NK-92 treated with Interleukin-12 subunit alpha and Interleukin-12 subunit beta, amount 100 ng/mL, for 24 hours (cell line): ENCODE measurements around the gene ARPC1A.
"Not testable (repeated sequence)": the region's sequence is repeated elsewhere in the genome, so short reads cannot be mapped to it uniquely, and the experiment has no call there.

ENCODE experiments used
- DNase-seq: peaks from one replicate; lab custom pipeline; 2025; lab: John Stamatoyannopoulos, UW

Gene ARPC1A

DNA sequence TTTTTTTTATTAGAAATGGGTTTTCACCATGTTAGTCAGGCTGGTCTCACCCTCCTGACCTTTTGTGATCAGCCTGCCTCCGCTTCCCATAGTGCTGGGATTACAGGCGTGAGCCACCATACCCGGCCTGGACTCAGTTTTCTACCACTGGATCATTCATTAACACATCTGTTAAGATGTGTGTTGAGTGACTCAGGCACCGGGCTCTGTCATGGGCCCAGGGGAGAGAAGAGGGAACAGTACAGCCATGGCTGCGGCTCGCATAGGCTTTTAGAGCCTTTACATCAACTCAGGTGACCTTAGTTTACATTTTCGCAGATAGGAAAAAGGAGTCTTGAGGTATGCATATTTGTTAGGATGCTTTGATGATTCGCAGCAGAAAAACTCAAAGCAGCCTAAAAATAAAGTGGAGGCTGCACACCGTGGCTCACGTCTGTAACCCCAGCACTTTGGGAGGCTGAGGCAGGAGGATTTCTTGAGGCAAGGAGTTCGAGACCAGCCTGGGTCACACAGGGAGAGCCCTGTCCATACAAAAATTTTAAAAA is 45.8 kb downstream of the ARPC1A start:
- no peak for DNase-seq

DNA sequence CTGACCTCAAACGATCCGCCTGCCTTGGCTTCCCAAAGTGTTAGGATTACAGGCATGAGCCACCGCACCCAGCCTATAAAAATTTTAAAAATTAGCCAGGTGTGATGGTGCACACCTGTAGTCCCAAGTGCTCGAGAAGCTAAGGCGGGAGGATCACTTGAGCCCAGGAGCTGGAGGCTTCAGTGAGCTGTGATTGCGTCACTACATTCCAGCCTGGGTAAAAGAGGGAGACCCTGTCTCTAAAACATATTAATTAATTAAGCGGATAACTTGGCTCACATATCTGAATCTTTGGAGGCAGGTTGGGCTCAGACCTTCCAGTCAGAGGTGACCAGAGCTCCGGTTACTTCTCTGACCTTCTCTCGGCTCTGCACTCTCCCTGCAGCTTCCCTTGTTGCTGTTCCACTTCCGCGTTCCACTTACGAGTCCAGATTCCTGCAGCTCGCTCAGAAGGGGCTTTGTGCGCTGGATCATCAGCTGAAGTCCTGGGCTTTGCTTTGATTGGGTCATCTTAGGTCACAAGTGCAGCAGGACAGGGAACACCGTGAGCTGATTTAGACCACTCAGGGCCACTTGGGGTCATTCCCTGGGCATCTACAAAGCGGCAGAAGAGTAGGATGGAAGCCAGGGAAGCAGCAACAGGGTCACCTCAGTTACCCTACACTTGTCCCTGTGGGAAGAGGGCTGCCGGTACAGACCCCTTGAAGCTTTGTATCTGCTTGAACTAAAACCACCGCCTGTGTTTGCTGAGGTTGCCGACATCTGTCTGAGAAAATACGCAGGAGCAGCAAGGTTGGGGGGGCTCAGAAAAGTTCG is 46.8 kb downstream of the ARPC1A start:
- no peak for DNase-seq

DNA sequence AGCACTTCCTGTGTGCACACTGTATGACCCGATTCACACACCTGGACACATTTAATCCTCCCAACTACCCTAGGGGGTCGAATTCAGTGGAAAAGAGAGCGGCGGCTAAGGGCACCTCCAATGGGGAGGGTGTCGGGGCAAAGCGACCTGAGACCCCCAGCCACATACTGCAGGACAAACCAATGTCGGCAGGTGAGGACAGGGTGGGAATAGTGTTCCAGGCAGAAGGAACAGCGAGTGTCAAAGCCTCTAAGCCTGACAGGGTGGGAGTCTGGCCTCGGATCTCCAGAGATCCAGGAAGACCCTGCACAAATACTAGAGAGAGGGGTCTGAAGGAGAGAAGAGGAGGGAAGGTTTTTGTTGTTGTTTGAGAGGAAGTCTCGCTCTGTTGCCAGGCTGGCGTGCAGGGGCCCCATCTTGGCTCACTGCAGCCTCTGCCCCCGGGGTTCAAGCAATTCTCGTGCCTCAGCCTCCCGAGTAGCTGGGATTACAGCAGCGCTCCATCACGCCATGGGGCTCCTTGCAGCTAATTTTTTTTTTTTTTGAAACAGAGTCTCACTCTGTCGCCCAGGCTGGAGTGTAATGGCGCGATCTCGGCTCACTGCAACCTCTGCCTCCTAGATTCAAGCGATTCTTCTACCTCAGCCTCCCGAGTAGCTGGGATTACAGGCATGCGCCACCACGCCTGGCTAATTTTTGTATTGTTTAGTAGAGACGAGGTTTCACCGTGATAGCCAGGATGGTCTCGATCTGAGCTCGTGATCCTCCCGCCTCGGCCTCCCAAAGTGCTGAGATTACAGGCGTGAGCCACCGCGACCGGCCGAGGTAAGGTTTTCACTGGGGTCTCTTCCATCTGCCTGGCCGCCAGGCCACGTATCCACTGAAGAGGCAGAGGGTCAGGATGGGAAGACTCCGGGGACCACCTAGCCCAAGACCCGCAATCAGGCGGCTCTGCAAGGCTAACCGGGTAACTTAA is 47.7 kb downstream of the ARPC1A start:
- DNase-seq: no peak

DNA sequence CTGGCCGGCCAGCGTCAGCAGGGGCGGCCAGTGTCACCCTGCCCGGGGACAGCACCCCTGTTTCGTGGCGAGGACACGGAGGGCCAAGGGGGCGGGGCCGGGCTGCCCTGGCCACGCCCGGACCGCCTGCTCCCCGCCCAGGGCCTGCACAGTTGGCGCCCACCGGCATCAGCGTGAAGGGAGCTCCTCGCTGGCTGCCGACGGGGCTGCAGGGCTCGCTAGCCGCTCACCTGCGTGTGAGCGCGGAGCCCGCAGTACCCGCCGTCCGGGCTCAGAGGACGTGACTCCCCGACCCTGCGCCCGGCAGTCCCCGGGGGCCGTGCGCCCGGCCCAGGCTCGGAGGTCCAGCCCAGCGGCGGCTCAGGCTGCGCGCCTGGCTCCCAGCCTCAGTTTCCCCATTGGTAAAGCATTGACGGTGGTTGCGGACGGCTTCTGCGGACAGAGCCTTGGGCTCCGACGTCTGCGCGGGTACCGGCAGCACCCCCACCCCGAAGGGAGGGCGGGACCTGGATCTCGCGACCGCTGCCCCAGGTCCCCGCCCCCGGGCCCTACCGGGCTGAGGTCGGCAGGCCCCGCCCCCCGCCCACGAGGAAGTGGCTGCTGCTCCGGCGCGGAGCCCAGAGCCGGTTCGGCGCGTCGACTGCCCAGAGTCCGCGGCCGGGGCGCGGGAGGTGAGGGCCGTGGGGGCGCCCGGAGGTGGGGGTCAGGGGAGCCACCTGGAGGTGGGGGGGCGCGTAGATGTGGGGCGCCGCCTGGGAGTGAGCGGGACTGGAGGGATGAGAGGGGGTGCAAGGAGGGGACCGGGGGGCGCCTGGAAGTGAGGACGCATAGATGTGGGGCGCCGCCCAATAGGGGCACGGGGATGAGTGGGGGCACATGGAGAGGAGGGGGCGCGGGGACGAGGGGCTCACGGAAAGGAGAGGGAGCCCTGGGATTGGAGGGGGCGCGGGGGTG is 48.7 kb downstream of the ARPC1A start, which contains the start of gene ARPC1B:
Gene ARPC1B, plus strand, starts transcription at position 620 of the 954 bp plus-strand sequence. CDS start 10,985 bp downstream, outside the sequence.
- peak; percentile 79 for DNase-seq

DNA sequence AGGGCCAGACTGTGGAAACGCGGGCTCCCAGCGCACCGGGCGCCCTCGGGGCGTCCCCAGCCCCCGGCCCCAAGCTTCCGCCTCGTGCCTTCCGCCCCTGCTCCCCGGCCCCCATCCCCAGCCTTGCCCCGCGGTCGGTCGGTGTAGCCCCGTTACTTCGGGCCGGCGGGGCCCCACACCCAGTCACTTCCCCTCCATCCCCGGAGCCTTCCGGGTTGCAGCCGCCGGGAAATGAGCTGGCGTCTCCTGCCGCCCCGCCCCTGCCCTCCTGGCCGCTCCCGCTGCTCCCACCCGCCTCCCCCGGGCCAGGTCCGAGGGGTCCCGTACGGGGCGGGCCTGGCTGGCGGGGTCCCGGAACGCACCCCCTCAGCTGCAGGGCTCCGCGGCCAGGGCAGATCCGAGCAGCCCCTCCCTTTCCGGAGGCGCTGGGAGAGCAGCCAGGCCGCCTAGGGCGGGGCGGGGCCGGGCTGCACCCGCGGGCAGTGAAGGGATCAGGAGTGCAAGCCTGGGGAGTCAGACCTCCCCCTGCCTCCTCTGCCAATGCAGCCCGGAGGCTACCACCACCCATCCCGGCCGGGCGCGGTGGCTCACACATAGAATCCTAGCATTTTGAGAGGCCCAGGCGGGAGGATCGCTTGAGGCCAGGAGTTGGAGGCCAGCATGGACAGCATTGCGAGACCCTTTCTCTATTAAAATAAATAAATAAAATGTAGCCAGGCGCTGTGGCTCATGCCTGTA is 49.5 kb downstream of the ARPC1A start:
- peak; percentile 59 for DNase-seq

DNA sequence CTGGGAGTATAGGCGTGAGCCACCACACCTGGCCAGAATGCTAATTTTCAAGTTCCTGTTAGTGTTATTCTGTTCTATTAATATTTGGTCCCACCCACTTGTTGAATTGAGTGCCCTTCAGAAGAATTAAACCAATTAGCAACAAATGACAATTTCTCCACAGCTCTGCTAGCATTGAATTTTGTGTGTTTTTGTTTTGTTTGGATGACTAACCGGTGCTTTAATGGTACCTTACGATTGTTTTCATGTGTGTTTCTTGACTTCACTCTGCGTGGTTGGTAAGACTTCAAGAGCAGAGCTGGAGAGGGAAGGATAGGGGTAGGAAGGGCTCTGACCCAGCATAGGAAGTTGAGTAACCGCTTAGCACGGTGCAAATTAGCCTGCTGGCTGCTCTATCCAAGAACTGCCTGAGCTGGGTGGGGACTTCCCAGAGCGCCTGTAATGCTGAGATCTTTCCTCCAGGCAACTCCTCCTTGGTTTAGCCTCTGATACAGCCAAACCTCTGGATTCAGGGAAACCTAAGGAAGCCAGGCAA is 53.4 kb downstream of the ARPC1A start:
- DNase-seq: peak; percentile 36

DNA sequence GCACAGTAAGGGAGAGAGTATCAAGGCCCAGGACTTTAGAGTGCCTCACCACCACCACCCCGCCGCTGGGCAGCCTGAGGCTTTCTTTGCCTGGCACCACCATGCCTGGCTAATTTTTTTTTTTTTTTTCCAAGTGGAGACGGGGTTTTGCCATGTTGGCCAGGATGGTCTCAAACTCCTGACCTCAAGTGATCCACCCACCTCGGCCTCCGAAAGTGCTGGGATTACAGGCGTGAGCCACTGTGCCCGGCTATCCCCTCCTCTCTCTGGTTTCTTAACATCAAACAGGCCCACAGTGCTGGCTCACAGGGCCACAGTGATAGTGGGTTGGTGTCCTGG is 54.0 kb downstream of the ARPC1A start:
- DNase-seq: not testable (repeated sequence)

DNA sequence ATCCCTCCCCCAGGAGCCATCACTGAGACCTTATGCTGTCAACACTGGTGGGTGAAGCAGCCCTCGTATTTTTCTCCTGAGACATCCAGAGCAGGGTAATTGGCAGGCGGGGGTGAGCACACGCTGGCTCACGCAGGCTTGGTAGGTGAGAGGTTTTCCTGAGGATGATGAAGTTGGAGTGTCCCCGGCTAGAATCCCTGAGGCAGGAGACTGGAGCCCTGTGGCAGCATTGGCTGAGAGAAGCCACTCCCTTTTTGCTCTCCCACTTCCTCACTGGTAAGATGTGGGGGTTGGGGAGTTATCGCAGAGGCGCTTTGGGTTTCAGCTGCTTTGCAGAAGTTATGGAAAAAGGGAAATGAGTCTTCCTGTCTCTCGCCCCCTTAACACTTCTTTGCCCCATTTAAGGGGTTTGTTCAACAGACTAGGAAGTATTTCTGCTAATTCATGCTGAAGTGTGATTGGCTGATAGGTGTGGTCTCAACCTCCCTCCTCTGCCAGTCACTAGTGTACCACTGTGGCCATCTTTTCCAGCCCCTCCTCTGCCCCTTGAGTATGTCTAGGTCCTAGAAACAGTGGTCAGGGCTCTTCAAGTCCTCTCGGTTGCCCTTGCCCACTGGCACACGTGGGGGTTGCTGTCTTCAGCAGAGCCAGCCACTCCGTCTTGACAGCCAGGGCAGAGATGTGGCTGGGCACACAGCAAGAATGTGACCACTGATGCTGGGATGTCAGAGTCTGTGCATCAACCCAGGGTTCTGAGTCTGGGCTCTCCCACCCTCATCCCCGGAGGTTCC is 54.5 kb downstream of the ARPC1A start:
- no peak for DNase-seq

DNA sequence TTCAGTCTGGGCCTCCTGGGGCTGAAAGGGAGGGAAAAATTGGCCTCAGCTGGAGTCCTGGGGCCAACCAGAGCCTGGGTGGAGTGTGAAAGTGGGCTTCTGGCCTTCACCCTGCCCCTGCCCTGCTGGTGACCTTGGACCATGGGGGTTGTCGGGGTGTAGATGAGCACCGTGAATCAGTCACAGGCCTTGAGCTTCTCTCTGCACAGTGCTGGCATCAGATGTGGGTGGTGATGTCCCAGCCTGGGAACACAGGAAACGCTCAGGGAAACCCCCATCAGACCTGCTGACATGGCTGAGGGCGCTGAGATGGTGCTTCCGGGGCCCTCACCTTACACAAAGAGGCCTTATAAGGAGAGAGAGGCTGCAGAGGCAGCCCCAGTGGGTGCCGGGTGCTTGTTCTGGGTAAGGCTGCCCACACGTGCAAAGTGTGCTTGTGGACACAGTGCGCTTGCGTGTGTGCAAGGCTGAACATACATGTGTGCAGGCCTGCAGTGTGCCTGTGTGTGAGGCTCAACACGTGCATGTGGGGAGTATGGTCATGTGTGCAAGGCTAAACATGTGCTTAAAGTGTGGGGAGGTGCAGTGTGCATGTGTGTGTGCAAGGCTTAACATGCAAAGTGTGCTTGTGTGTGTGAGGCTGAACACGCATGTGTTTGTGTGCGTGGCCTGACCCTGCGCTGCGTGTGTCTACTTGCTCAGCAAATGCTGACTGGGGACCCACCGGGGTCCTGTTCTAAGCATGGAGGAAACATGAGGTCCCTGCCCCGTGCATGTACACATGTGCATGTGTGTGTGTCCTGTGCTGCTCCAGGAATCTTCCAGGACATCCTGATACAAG is 55.3 kb downstream of the ARPC1A start:
- DNase-seq: peak; percentile 85

DNA sequence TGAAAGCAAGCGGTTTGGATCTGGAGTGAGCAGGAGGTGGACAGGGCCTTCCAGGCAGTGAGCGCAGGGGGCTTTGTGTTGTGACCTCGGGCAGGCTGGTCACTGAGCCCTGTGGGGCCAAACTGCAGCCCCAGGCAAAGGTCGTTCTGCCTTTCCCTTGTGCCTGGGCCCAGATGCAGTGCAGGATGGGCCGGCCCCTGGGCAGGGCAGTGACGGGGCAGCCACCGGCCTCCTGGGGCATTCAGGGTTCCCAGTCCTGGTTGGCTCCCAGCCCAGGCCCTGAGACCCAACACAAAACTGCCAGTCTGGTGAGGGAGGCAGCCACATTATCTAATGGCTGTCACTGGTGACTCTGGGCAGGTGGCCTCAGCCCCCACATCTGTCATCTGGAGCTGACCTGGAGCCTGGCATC is 56.0 kb downstream of the ARPC1A start:
- DNase-seq: no peak

DNA sequence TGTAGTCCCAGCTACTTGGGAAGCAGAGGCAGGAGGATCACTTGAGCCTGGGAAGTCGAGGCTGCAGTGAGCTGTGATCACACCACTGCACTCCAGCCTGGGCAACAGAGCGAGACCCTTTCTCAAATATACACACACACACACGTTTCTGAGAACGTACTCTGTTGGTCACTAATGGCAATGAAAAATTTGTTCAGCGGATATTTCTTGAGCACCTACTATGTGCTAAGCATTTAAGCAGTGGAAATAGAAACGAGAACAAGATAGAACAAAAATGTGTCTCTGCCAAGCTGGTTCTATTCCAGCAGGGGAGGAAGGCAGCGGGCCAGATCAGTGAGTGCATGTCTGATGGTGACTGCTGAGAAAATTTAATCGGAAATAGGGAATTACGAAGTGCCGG is 57.5 kb downstream of the ARPC1A start:
- no peak for DNase-seq

DNA sequence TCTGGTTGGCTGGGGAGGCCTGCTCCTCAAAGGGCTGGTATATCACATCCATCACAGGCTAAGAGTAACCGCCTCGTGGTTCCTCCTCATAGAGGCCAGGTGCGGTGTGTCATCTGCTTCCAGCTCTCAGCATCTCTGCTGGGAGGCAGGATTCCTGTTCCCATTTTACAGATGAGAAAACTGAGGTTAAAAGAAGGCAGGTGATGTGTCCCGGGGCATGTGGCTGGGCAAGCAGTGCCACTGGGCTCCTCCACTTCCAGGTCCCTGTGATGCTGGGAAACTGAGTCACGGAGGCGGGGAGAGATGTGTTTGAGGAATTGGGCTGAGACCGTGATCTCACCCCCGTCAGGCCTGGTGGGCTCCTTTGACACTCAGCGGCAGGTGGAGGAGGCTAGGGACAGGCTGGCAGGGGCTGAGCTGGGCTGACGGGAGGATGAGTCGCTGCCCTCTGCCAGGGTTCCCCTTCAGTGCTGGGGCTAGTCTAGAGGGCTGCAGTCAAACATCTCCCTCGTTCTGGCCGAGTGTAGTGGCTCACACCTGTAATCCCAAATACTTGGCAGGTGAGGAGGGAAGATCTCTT is 58.2 kb downstream of the ARPC1A start:
- no peak for DNase-seq

DNA sequence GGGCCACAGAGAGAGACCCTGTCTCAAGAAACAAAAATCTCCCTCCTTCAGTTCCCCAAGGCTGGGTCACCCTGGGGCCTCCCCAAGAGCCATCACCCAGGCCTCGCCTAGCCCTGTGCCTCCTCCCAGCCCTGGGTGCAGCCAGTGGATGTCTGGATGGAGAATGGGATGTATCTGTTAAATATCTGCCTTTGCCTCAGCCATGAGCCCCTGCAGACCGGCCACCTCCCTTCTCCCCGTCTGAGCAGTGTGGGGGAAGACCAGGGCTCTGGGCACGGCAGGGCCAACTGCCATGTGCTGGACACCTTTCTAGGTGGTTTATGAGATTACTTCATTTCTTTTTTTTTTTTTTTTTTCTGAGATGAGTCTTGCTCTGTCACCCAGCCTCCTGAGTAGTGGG is 58.8 kb downstream of the ARPC1A start:
- no peak for DNase-seq

DNA sequence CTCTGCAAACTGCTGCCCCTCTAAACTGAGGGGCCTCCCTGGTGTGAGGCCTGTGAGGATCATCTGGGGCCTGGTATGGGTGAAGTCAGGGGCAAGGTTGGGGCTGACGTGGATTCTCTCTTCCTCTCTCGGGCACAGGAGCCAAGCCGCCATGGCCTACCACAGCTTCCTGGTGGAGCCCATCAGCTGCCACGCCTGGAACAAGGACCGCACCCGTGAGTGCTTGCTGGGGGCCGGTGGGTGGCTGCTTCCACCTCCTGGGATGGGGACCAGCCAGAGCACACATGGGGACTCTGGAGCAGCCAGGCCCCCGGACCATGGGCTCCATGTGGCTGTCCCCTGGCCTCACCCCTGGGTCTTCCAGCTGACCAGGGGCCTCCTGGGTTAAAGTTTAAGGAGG is 59.9 kb downstream of the ARPC1A start:
- no peak for DNase-seq

DNA sequence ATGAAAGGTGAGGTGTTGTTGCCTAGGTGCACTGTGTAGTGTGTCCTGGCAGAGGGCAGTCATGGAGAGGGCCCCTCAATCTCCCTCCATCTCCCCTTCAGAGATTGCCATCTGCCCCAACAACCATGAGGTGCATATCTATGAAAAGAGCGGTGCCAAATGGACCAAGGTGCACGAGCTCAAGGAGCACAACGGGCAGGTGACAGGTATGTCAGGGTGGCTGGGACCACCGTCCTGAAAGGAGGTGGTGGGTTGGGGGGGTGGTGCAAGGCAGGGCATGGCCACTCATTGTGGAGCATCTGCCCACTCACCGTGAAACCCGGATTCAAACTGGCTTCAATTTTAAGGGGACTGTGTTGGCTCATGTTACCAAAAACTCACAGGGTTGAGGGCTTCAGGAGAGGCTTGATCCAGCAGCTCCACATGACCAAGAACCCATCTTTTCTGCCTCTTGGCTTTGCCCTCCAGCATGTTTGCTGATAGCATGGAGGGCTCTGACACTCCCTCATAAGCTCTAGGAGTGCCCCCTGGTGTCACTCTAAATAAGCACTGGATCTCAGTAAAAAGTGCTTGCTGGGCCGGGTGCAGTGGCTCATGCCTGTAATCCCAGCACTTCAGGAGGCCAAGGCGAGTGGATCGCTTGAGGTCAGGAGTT is 61.0 kb downstream of the ARPC1A start:
- DNase-seq: no peak

DNA sequence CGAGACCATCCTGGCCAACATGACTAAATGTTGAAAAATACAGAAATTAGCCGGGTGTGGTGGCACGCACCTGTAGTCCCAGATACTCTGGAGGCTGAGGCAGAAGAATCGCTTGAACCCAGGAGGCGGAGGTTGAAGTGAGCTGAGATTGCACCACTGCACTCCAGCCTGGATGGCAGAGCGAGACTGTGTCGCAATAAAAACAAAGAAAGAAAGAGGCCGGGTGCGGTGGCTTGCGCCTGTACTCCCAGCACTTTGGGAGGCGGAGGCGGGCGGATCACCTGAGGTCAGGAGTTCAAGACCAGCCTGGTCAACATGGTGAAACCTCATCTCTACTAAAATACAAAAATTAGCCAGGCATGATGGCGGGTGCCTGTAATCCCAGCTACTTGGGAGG is 61.5 kb downstream of the ARPC1A start:
- not testable (repeated sequence) for DNase-seq

DNA sequence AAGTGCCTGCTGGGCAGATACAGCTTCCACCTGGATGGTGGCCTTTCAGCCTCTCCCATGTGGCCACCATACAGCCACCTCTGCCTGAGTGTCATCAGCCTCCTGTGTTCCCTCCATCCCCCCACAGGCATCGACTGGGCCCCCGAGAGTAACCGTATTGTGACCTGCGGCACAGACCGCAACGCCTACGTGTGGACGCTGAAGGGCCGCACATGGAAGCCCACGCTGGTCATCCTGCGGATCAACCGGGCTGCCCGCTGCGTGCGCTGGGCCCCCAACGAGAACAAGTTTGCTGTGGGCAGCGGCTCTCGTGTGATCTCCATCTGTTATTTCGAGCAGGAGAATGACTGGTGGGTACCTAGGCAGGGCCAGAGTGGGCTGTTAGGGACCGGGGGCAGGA is 62.2 kb downstream of the ARPC1A start:
- no peak for DNase-seq

DNA sequence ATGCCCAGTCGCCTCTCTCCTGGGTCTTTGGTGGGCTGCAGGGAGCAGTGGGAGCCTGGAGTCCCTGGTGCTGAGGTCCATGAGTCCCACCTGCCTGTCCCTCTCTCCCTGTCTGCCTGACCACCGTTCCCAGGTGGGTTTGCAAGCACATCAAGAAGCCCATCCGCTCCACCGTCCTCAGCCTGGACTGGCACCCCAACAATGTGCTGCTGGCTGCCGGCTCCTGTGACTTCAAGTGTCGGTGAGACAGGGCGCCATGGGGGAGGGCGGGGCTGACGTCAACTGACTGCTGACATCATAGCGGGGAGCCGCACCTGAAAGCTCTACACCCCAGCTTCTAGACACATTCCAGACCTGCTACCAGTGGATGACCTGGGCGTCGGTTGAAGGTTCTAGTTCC is 64.1 kb downstream of the ARPC1A start:
- no peak for DNase-seq
